LNCAP (cell line): Measurements from ENCODE around the gene TMTC1.

Experiments used
- CTCF ChIP-seq: fragments of 450-650 bp; IDR thresholded peaks from 2 replicates; pipeline ENCODE4 v1.5.1; 2017; ENCODE audit warnings: mild to moderate bottlenecking

The TMTC1 gene

GRCh38 chr12:29674463-29674862 lies 109.3 kb downstream of the TMTC1 start:
- no peak for TF ChIP-seq CTCF

GRCh38 chr12:29673346-29673745 lies 110.4 kb downstream of the TMTC1 start:
- TF ChIP-seq CTCF: no peak

GRCh38 chr12:29672580-29672979 lies 111.2 kb downstream of the TMTC1 start:
- TF ChIP-seq CTCF: no peak

- no peak for TF ChIP-seq CTCF
Observed at GRCh38 chr12:29671742-29672141, 112.0 kb downstream of the TMTC1 start.

- TF ChIP-seq CTCF: no peak
Observed at GRCh38 chr12:29667011-29667410, 116.7 kb downstream of the TMTC1 start.

GRCh38 chr12:29665107-29665506 lies 118.6 kb downstream of the TMTC1 start:
- TF ChIP-seq CTCF: no peak

- no peak for TF ChIP-seq CTCF
Observed at GRCh38 chr12:29662734-29663323, 120.9 kb downstream of the TMTC1 start.

- TF ChIP-seq CTCF: no peak
Observed at GRCh38 chr12:29660847-29661246, 122.9 kb downstream of the TMTC1 start.
